ENCODE data around the gene PAF1. TPM values are rescaled to one million over a fixed set of nuclear protein-coding genes. Genes with fewer than 3 reads are reported as not detected.

PAF1 gene
- total RNA-seq: 10 to 100 TPM; 16.9 to 49.8 TPM

- TF ChIP-seq POLR2A (IDR thresholded peaks at IDR 0.05) (peak; percentile 90 to 97 (median 96)), CTCF (IDR thresholded peaks at IDR 0.05) (peak in 2 of 7 experiments; percentile 5 to 26)
- Histone ChIP-seq H3K4me1 (peaks cover 28% of the 10 kb centered on the region), H3K27me3 (no peaks in the 10 kb centered on the region), H3K9me3 (no peaks in the 10 kb centered on the region), H3K27ac (peak within 1 kb of the TSS; percentile 84 to 98 (median 96)), H3K36me3 (replicated peaks in 1 of 2; ENCODE audit: insufficient read depth in 1 of 2, low read depth in 2 of 2) (peaks cover 0 to 4% of the 10 kb centered on the region in 2 donors), H3K4me3 (peak within 1 kb of the TSS; percentile 56 to 64)
- ATAC-seq (peak; percentile 99), DNase-seq (peak; percentile 96 to 99 (median 98))
- 0 to 1% methylated on average over 10 to 59 of the region's 60 CpGs for WGBS, 2 donors
- intact Hi-C loops (cut with DNase I): no loop called here
Observed at GRCh38 chr19:39390751-39391437, at the start of gene PAF1, which contains the start of gene MED29. TSS of gene PAF1 (minus strand) at chr19:39391106. CDS start at chr19:39390864, 242 bp downstream. TSS of gene MED29 (plus strand) at chr19:39391378. CDS start at chr19:39391423, 45 bp downstream.

- intact Hi-C loops (cut with DNase I): no loop called here
- no peak overlapping the region for H3K27ac ChIP-seq
- WGBS, 2 donors: 72 to 73% methylated on average over 9 of the region's 9 CpGs
- TF ChIP-seq POLR2A (IDR thresholded peaks at IDR 0.05) (no peak), CTCF (IDR thresholded peaks at IDR 0.05) (no peak)
- DNase-seq: no peak
- no peak for ATAC-seq
- no peak overlapping the region for H3K4me3 ChIP-seq
- no peaks in the 10 kb centered on the region for H3K9me3 ChIP-seq
- peaks cover 0 to 8% of the 10 kb centered on the region in 2 donors for H3K36me3 ChIP-seq (replicated peaks in 1 of 2; ENCODE audit: insufficient read depth in 1 of 2, low read depth in 2 of 2)
- H3K27me3 ChIP-seq: no peaks in the 10 kb centered on the region
- H3K4me1 ChIP-seq: peaks cover 37% of the 10 kb centered on the region
Observed at GRCh38 chr19:39438270-39438934, 47.5 kb upstream of the PAF1 start.

GRCh38 chr19:39436350-39436716 is 45.4 kb upstream of the PAF1 start:
- WGBS, 2 donors: 3 to 15% methylated on average over 2 of the region's 2 CpGs
- H3K4me3 ChIP-seq: no peak overlapping the region
- no peaks in the 10 kb centered on the region for H3K27me3 ChIP-seq
- H3K36me3 ChIP-seq (replicated peaks in 1 of 2; ENCODE audit: insufficient read depth in 1 of 2, low read depth in 2 of 2): peaks cover 0 to 13% of the 10 kb centered on the region in 2 donors
- H3K4me1 ChIP-seq: peaks cover 38% of the 10 kb centered on the region
- intact Hi-C loops (cut with DNase I): no loop called here
- DNase-seq (no peak), ATAC-seq (no peak)
- H3K27ac ChIP-seq: peak overlapping the region; percentile 71 to 86 (median 75)
- no peaks in the 10 kb centered on the region for H3K9me3 ChIP-seq
- TF ChIP-seq POLR2A (IDR thresholded peaks at IDR 0.05) (no peak), CTCF (IDR thresholded peaks at IDR 0.05) (no peak)

- H3K27ac ChIP-seq: peak within 1 kb of the TSS; percentile 74 to 86 (median 77)
- intact Hi-C loops (cut with DNase I): no loop called here
- H3K4me3 ChIP-seq: peak within 1 kb of the TSS; percentile 41 to 98
- no peaks in the 10 kb centered on the region for H3K9me3 ChIP-seq
- TF ChIP-seq POLR2A (IDR thresholded peaks at IDR 0.05) (peak; percentile 90 to 98 (median 98)), CTCF (IDR thresholded peaks at IDR 0.05) (peak in 1 of 7 experiments; percentile 38)
- H3K4me1 ChIP-seq: peaks cover 36% of the 10 kb centered on the region
- ATAC-seq (peak; percentile 99), DNase-seq (peak; percentile 99 to 100 (median 99))
- WGBS, 2 donors: 0 to 1% methylated on average over 32 to 59 of the region's 61 CpGs
- H3K36me3 ChIP-seq (replicated peaks in 1 of 2; ENCODE audit: insufficient read depth in 1 of 2, low read depth in 2 of 2): peaks cover 0 to 13% of the 10 kb centered on the region in 2 donors
- H3K27me3 ChIP-seq: no peaks in the 10 kb centered on the region
Observed at GRCh38 chr19:39435499-39436349, 44.8 kb upstream of the PAF1 start, which contains the start of gene RPS16. TSS of gene RPS16 (minus strand) at chr19:39435949. CDS start at chr19:39435895, 54 bp downstream.
